Adrenal gland (tissue), 12 donors: ENCODE data around the gene NXPE3. TPM values are rescaled to one million over a fixed set of nuclear protein-coding genes. Genes with fewer than 3 reads are reported as not detected.

Experiments
- DNase-seq, 7 donors: peaks; one replicate each; pipeline ENCODE4 v3.0.0-alpha.2; 2019 to 2020
- H3K27ac ChIP-seq, 5 donors: fragments of 200-600 bp; sonication (generic) in 4 of 5; 1 replicate in 3 of 5; 2 replicates in 2 of 5; pipeline versions ENCODE4 v1.5.1 to v1.8.0; 2016 to 2020; ENCODE audit warnings: mild to moderate bottlenecking in 1 of 5
- H3K27me3 ChIP-seq: fragments of 200-600 bp; 2 replicates; pipeline ENCODE4 v1.8.0; 2021
- H3K36me3 ChIP-seq, 2 donors: fragments of 200-600 bp; replicated peaks in 1 of 2; 1 replicate in 1 of 2; 2 replicates in 1 of 2; pipeline versions ENCODE4 v1.5.1 to v1.8.0; 2018 to 2022
- H3K4me1 ChIP-seq, 2 donors: fragments of 200-600 bp; replicated peaks in 1 of 2; 1 replicate in 1 of 2; 2 replicates in 1 of 2; pipeline versions ENCODE4 v1.5.1 to v1.8.0; 2018 to 2021
- H3K4me3 ChIP-seq, 4 donors: fragments of 200-600 bp; sonication (generic) in 3 of 4; one replicate each; pipeline ENCODE4 v1.5.1; 2016 to 2018
- H3K9me3 ChIP-seq, 3 donors: fragments of 200-600 bp; sonication (generic) in 1 of 3; replicated peaks in 1 of 3; 1 replicate in 2 of 3; 2 replicates in 1 of 3; pipeline versions ENCODE4 v1.5.1 to v1.8.0; 2016 to 2021
- CTCF ChIP-seq, 6 experiments: fragments of 450-650 bp in 4 of 6; fragments of 200-600 bp in 2 of 6; sonication (generic) in 1 of 6; IDR thresholded peaks; 1 replicate in 5 of 6; 2 replicates in 1 of 6; pipeline versions ENCODE4 v1.5.1 to v1.8.0; 2016 to 2021; ENCODE audit warnings: antibody characterized with exemption in 6 of 6, mild to moderate bottlenecking in 2 of 6, moderate library complexity in 1 of 6
- POLR2A ChIP-seq, 2 donors: fragments of 450-650 bp; IDR thresholded peaks; one replicate each; pipeline ENCODE4 v1.6.1; 2017; ENCODE audit warnings: antibody characterized with exemption in 2 of 2, mild to moderate bottlenecking in 2 of 2, moderate library complexity in 1 of 2
- WGBS, 4 donors: extraction: QIAGEN DNeasy Blood & Tissue Kit in 2 of 4; methylation state at CpG; one replicate each; pipeline versions ENCODE4 v1.1.5 to v1.1.7; 2013 to 2017; 5-methylcytosine and 5-hydroxymethylcytosine counted together
- intact Hi-C, 2 donors: fragments of 100-400 bp; cut with DNase I; formaldehyde crosslinking; loops; one replicate each; pipeline versions ENCODE4 v1.14.1 to v1.15.0; 2022 to 2023
- polyA plus RNA-seq, 3 donors: library from polyadenylated mRNA; stranded (reverse); fragments of 200-250 nt in 2 of 3; fragments of 350-450 nt in 1 of 3; fragmentation: Illumina TruSeq in 1 of 3; extraction: RNeasy Lipid Tissue Mini Kit (QIAGEN cat#74804) in 1 of 3; gene quantifications; one replicate each; pipeline ENCODE4 v1.2.3, GENCODE V29; 2013 to 2014
- total RNA-seq, 9 donors: library from RNA; depleted of rRNA in 4 of 9; stranded (reverse); fragments of >200 nt in 4 of 9; fragments of 120-200 nt in 1 of 9; fragmentation: NEBNext Ultra II Directional in 1 of 9; extraction: Animal tissue kit (Norgen Biotek cat#: 25700) in 1 of 9; gene quantifications; one replicate each; pipeline versions ENCODE4 v1.1.0 to v1.2.4, GENCODE V29; 2013 to 2023
- donor health status: healthy with polysubstance abuse.
- donor health status: Bipolar disorder and iron deficiency.
- donor health status: DM: yes; HTN: yes; CAD: no.
- donor health status: DM: no; HTN: no; CAD: no.
- donor health status: DM: no; HTN: no; CAD: no.
- donor health status: DM: yes; HTN: yes; CAD: no.

NXPE3 gene
- total and polyA plus RNA-seq, 12 donors, result 2.7 to 25.2 (median 7.8) TPM

GRCh38 chr3:101850246-101851051 lies 71.4 kb downstream of the NXPE3 start:
- 3 to 6% (median 5%) methylated on average over 19 of the region's 19 CpGs for WGBS, 4 donors
- intact Hi-C loops, result no loop called here

DNA sequence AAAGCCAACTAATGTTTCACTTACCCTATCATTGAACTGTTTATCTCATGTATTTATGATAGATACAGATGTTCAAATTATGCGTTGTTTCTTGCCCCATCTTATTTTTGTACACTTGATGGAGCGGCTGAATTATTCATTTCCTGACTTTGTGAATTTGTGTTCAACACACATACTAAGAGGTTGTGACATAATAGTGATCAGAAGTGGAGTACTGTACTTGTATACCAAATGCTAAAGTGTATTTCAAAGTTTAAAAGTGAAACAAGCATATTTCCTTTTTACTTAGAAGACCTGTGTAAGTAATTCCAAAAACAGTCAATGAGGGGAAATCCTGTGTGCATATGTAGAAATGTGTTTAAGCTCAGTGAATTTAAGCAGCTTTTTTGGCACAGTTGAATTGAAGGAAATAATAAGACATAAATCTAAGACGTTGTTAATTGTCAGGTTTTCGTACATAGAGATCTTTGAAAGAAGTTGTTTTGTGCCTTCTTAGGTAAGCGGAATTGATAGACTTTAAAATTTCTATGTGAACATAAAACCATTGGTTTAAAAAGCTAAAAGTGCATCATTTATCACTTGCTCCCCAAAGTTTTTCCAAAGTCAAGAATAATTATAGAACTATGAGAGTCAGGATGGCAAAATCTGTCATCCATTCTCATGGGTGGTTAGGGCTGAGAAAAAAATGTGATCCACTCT lies 72.2 kb downstream of the NXPE3 start:
- Histone ChIP-seq H3K36me3 (peaks cover 0 to 44% of the 10 kb centered on the region in 2 donors), H3K4me3 (peak overlapping the region in 3 of 4 donors; percentile 47 to 97 (median 84)), H3K27ac (peak overlapping the region in 3 of 5 donors; percentile 96 to 100 (median 97)), H3K4me1 (peaks cover 4 to 22% of the 10 kb centered on the region in 2 donors), H3K27me3 (no peaks in the 10 kb centered on the region), H3K9me3 (no peaks in the 10 kb centered on the region)
- TF ChIP-seq CTCF (IDR thresholded peaks at IDR 0.05), result no peak
- TF ChIP-seq POLR2A (IDR thresholded peaks at IDR 0.05), result peak in 1 of 2 donors; percentile 5
- DNase-seq, result no peak
- 51 to 58% (median 54%) methylated on average over 5 of the region's 5 CpGs for WGBS, 4 donors
- intact Hi-C loops, result no loop called here

More at GRCh38 chr3:101850246-101851051, 71.4 kb downstream of the NXPE3 start:
- DNase-seq, result peak in 1 of 7 donors; percentile 33
- Histone ChIP-seq H3K27ac (peak overlapping the region; percentile 50 to 100 (median 96)), H3K4me1 (peaks cover 4 to 22% of the 10 kb centered on the region in 2 donors), H3K9me3 (no peaks in the 10 kb centered on the region), H3K36me3 (peaks cover 0 to 36% of the 10 kb centered on the region in 2 donors), H3K27me3 (no peaks in the 10 kb centered on the region), H3K4me3 (peak overlapping the region; percentile 61 to 97 (median 85))
- peak in 1 of 2 donors; percentile 44 for TF ChIP-seq POLR2A (IDR thresholded peaks at IDR 0.05)
- TF ChIP-seq CTCF (IDR thresholded peaks at IDR 0.05), result peak in 2 of 6 experiments; percentile 4 to 17

DNA sequence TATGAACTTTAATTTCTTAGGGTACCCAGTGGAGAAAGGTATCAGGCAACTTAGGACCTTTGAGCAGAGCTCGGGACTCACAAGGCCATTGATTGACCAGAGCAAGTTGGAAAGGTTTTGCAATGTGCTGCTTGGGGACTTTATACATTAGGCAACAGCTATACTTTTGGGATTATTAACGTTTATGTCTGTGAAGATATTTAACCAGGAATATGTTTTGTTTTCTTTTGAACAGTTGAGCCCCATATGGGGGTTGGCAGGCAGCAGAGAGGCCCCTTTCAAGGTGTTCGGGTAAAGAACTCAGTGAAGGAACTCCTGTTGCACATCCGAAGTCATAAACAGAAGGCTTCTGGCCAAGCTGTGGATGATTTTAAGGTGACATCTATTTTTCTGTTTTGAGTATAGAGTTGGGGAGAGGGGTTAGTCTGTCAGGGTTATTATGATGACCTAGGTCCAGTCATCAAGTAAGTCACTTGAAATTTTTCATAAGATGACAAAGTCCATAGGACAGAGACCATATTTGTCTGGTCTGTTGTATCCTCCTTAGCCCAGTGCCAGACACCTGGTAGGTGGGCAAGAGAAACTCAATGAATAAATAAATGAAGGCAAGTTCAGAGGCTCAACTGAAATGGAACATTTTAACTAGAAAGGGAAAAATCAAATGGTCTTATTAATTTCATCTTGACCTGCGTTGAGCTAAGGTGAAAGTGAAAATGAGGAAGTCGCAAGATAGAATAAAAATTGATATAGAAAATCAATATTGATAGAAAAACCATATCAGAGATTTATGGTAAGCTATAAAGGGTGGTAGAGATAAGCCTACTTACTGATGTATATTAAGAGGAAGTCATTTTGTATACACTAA lies 73.1 kb downstream of the NXPE3 start:
- Histone ChIP-seq H3K27me3 (no peaks in the 10 kb centered on the region), H3K36me3 (peaks cover 0 to 53% of the 10 kb centered on the region in 2 donors), H3K9me3 (no peaks in the 10 kb centered on the region), H3K4me3 (peak overlapping the region in 1 of 4 donors; percentile 97), H3K4me1 (peaks cover 4 to 22% of the 10 kb centered on the region in 2 donors), H3K27ac (peak overlapping the region in 1 of 5 donors; percentile 6)
- WGBS, 4 donors, result 76 to 80% (median 77%) methylated on average over 6 of the region's 6 CpGs
- intact Hi-C loops, result no loop called here
- DNase-seq, result no peak
- TF ChIP-seq POLR2A (IDR thresholded peaks at IDR 0.05) (no peak), CTCF (IDR thresholded peaks at IDR 0.05) (no peak)
